Measurements from ENCODE around the gene LCP1. TPM values are rescaled to one million over a fixed set of nuclear protein-coding genes. Genes with fewer than 3 reads are reported as not detected.
A peak's percentile ranks its signal among the peaks of the same experiment; 100 is the strongest.

Gene LCP1
- total RNA-seq, 1 donor from 2014 or later = 371 TPM

DNA sequence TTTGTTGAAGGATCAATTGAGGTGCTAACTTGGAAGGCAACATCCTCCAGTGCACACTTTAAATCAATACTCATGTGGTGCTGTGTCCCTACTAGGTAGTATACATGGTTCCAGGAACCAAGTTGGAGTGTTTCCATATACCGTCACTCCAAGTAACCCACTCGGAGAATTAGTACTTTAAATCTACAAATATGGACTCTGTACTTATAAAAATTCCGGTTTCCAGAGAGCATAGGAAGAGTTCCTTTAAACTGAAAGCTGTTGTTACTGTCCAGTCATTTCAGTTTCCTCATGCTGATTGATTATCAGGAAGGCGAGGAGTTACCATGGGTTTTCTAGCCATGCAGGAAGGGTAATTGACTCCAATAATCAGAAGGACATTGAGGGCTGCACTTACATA lies 84.3 kb downstream of the LCP1 start:
- Histone ChIP-seq H3K4me1 (no peaks in the 10 kb centered on the region), H3K27ac (no peak overlapping the region), H3K27me3 (ENCODE audit: low read depth) (no peaks in the 10 kb centered on the region), H3K36me3 (no peaks in the 10 kb centered on the region), H3K9me3 (no peaks in the 10 kb centered on the region), H3K4me3 (no peak overlapping the region)
- intact Hi-C loops (cut with DNase I) = no loop called here
- no peak for DNase-seq
- TF ChIP-seq, protein P1, sequence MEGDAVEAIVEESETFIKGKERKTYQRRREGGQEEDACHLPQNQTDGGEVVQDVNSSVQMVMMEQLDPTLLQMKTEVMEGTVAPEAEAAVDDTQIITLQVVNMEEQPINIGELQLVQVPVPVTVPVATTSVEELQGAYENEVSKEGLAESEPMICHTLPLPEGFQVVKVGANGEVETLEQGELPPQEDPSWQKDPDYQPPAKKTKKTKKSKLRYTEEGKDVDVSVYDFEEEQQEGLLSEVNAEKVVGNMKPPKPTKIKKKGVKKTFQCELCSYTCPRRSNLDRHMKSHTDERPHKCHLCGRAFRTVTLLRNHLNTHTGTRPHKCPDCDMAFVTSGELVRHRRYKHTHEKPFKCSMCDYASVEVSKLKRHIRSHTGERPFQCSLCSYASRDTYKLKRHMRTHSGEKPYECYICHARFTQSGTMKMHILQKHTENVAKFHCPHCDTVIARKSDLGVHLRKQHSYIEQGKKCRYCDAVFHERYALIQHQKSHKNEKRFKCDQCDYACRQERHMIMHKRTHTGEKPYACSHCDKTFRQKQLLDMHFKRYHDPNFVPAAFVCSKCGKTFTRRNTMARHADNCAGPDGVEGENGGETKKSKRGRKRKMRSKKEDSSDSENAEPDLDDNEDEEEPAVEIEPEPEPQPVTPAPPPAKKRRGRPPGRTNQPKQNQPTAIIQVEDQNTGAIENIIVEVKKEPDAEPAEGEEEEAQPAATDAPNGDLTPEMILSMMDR (IDR thresholded peaks at IDR 0.05) = no peak
- no peak for ATAC-seq

DNA sequence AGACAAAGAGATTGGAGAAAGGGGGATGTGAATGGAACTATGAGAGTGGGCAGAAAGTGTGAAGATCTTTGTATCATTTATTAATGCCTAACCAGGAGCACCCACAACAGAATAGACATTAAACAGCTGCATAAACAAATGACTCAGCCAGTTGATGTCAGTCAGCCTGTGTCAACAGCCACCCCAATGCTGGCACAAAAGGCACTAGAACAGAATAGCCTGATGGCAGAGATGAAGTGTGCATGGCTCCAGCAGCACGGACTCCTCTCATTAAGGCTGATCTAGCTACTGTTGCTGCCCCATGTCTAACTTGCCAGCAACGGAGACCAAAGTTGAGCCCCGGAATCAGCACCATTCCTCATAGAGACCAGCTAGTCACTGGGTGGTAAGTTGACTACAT lies 85.0 kb downstream of the LCP1 start:
- Histone ChIP-seq H3K4me1 (no peaks in the 10 kb centered on the region), H3K4me3 (no peak overlapping the region), H3K27ac (no peak overlapping the region), H3K27me3 (ENCODE audit: low read depth) (no peaks in the 10 kb centered on the region), H3K36me3 (no peaks in the 10 kb centered on the region), H3K9me3 (no peaks in the 10 kb centered on the region)
- intact Hi-C loops (cut with DNase I) = no loop called here
- TF ChIP-seq, protein P1 (IDR thresholded peaks at IDR 0.05) = no peak
- DNase-seq (no peak), ATAC-seq (no peak)

DNA sequence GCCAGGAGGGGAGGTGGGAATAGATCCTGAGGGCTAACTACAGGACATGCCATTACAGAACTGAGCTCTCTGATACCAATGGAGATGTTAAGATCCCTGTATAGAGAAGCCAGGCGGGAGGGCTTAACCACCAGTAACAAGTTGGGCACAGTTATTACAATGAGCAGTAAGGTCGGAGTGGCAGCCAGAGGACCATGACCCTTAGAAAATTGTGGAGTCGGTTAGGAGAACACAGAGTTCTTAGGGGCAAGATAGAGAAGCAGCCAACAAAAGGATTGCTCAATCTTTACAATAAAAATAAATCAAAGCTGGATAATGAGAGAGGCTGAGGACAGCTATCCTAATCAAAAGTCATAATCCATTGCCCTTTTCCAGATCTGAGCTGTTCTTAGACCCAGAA lies 87.5 kb downstream of the LCP1 start:
- peak in 1 of 2 donors; percentile 9 for ATAC-seq
- TF ChIP-seq, protein P1 (IDR thresholded peaks at IDR 0.05) = no peak
- intact Hi-C loops (cut with DNase I) = no loop called here
- Histone ChIP-seq H3K27me3 (ENCODE audit: low read depth) (no peaks in the 10 kb centered on the region), H3K36me3 (no peaks in the 10 kb centered on the region), H3K9me3 (no peaks in the 10 kb centered on the region), H3K4me3 (no peak overlapping the region), H3K27ac (no peak overlapping the region), H3K4me1 (no peaks in the 10 kb centered on the region)
- DNase-seq = no peak

DNA sequence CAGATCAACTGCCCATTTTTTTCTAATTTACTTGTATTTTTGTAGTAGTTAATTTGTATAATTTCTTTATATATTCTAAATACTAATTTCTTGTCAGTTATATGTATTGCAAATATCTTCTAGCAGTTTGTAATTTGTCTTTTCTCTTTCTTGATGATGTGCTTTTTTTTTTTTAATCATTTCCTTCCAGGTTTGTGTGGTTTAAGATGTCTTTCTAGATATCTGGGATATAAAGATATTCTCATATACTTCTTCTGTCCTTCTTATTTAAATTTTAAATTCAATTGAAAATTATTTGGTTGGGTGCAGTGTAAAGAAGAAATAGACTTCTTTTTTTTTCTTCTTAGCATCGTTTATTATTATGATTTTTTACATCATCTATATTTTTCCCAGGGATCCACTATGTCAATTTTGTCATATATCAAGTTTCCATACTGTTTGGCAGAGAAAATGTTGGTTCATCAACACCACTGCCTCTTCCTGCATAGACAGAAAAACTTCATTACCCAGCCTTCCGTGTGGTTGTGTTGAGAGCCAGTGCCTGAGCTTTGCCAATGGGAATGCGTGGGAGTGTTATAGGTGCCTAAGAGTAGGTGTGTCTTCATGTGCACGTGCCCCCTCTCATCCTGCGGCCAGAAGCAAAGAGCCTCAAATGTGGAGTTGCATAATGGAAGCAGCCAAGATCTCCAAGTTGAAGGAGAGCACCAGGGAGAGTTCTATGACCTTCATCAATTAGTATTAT lies 93.0 kb downstream of the LCP1 start:
- no peak for DNase-seq
- intact Hi-C loops (cut with DNase I) = no loop called here
- no peak overlapping the region for H3K27ac ChIP-seq
- peak in 1 of 2 donors; percentile 23 for ATAC-seq
- H3K4me1 ChIP-seq = no peaks in the 10 kb centered on the region
- H3K36me3 ChIP-seq = no peaks in the 10 kb centered on the region
- H3K27me3 ChIP-seq (ENCODE audit: low read depth) = no peaks in the 10 kb centered on the region
- no peaks in the 10 kb centered on the region for H3K9me3 ChIP-seq
- TF ChIP-seq, protein P1 (IDR thresholded peaks at IDR 0.05) = no peak
- H3K4me3 ChIP-seq = no peak overlapping the region

DNA sequence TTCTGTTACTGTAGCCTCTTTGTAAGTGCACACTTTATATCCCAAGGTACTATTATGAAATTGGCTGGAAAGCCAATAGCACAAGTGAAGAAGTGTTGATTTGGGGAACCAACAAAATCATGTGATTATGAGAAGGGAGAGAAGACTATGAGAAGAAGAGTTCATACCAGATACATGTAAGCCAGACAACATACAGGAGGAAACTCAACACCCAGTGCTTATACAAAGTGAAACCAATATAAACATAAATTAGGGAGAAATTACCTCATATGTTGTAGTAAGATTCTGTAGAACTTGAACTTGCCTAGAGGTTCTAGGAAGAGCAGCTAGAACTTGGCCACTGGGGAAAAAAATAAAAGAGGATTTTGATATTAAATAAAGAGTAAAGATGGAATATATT lies 94.5 kb downstream of the LCP1 start:
- H3K36me3 ChIP-seq = no peaks in the 10 kb centered on the region
- TF ChIP-seq, protein P1 (IDR thresholded peaks at IDR 0.05) = no peak
- no peaks in the 10 kb centered on the region for H3K4me1 ChIP-seq
- intact Hi-C loops (cut with DNase I) = no loop called here
- DNase-seq (no peak), ATAC-seq (peak; percentile 23 to 42)
- H3K9me3 ChIP-seq = no peaks in the 10 kb centered on the region
- no peak overlapping the region for H3K27ac ChIP-seq
- no peaks in the 10 kb centered on the region for H3K27me3 ChIP-seq (ENCODE audit: low read depth)
- no peak overlapping the region for H3K4me3 ChIP-seq

Data from lower lobe of right lung (tissue), 2 donors.